Measurements from ENCODE around the gene GID8. TPM values are rescaled to one million over a fixed set of nuclear protein-coding genes. Genes with fewer than 3 reads are reported as not detected.

GID8 gene
- total and polyA plus RNA-seq, 2 of the 13 experiments (the other 11 are each of a cell fraction or from before 2014, with no cell fraction given), result 39.6 to 59.8 TPM

- peak; percentile 68 for TF ChIP-seq ATF3 (CRISPR knock-in tag; IDR thresholded peaks at IDR 0.05)
- peak; percentile 67 for TF ChIP-seq PAXIP1 (CRISPR knock-in tag; conservative IDR thresholded peaks at IDR 0.05)
- TF ChIP-seq RAD21 (CRISPR knock-in tag; IDR thresholded peaks at IDR 0.05), result peak; percentile 53; the same call in 1 of the 2 replicates
- peak; percentile 97 for TF ChIP-seq TFDP1 (CRISPR knock-in tag; IDR thresholded peaks at IDR 0.05; ENCODE audit: borderline replicate concordance)
- TF ChIP-seq ZFP62 (CRISPR knock-in tag; IDR thresholded peaks at IDR 0.05), result no peak
- peak; percentile 94 for TF ChIP-seq HMGXB3 (CRISPR knock-in tag; IDR thresholded peaks at IDR 0.05; ENCODE audit: borderline replicate concordance)
- TF ChIP-seq DMAP1 (CRISPR knock-in tag; IDR thresholded peaks at IDR 0.05), result peak; percentile 99
- peak; percentile 95 for TF ChIP-seq MXD1 (CRISPR knock-in tag; IDR thresholded peaks at IDR 0.05)
- no peak for TF ChIP-seq ZNF282 (IDR thresholded peaks at IDR 0.05; ENCODE audit: partially characterized antibody)
- no peak for TF ChIP-seq NR2F2 (IDR thresholded peaks at IDR 0.05; ENCODE audit: borderline replicate concordance, low read depth)
- TF ChIP-seq ZNF615 (CRISPR knock-in tag; IDR thresholded peaks at IDR 0.05; ENCODE audit: borderline replicate concordance), result no peak
- TF ChIP-seq ZNF75D (CRISPR knock-in tag; IDR thresholded peaks at IDR 0.05; ENCODE audit: borderline replicate concordance), result no peak
- TF ChIP-seq ZNF564 (CRISPR knock-in tag; IDR thresholded peaks at IDR 0.05), result peak; percentile 81; the same call in 1 of the 2 replicates
- peak; percentile 83 for TF ChIP-seq THRA (CRISPR knock-in tag; IDR thresholded peaks at IDR 0.05; ENCODE audit: borderline replicate concordance)
- peak; percentile 98 for TF ChIP-seq ZNF235 (CRISPR knock-in tag; IDR thresholded peaks at IDR 0.05; ENCODE audit: borderline replicate concordance)
- no peak for TF ChIP-seq EZH2 (conservative IDR thresholded peaks at IDR 0.05; ENCODE audit: low read depth, low read length)
- peak; percentile 86 for TF ChIP-seq CREM (IDR thresholded peaks at IDR 0.05)
- TF ChIP-seq CREM (CRISPR knock-in tag; IDR thresholded peaks at IDR 0.05), result peak; percentile 31; the same call in 1 of the 2 replicates
Measured at GRCh38 chr20:62937268-62938104, 461 bp upstream of the GID8 start (continued).
